GM12891 (cell line): ENCODE measurements around the gene ALG9.

Experiments
- POLR2A ChIP-seq: IDR thresholded peaks from 2 replicates; pipeline ENCODE4 v1.6.1; 2011; ENCODE audit warnings: low read depth, low read length, control low read depth
- POLR2AphosphoS5 ChIP-seq: IDR thresholded peaks from 2 replicates; pipeline ENCODE4 v1.6.1; 2011; ENCODE audit warnings: low read depth, low read length, control low read depth

GRCh38 chr11:111840143-111840542 lies 31.2 kb downstream of the ALG9 start:
- no peak for TF ChIP-seq POLR2AphosphoS5
- TF ChIP-seq POLR2A, result no peak
